ENCODE data around the gene ZHX3.
"Not testable (repeated sequence)": the region's sequence is repeated elsewhere in the genome, so short reads cannot be mapped to it uniquely, and the experiment has no call there.

ZHX3 gene

DNA sequence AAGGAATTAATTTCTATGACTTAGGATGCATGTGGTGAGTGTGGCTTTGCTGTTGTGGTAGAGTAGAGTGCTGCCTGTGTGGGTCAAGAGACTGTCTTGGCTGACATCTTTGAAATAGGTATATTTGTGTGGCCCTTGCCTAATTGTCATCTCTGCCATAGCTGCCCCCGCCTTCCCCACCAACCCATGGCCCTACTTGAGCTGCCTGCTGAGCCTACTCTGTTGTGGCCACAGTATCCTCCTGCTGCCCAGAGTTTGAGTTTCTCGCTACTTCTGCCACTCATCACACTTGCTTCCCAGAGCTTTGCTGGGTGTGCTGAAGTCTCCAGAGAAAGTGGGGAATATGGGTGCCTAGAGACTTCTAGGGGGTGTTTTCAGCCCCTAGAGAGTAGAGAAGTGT, 172.2 kb downstream of the ZHX3 start:
- no peak for DNase-seq

DNA sequence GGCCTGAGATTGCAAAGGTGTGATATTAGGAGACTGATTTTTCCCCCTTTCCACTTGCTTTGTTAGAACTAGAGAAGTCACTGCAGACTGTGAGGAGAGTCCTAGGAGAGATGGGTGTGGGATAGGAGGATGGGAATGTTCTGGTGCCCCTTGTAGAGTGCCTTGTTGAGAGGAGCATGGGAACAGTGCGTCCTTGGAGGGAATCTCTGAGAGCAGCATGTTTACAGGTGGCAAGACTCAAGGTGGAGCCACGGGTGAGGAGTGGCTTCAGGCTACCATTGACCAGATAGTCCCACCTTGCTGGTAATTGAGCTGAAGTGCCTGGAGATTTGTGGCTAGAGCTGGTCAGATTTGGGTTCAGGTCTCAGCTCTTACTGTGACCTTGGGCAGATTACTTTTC, 174.2 kb downstream of the ZHX3 start:
- no peak for DNase-seq

DNA sequence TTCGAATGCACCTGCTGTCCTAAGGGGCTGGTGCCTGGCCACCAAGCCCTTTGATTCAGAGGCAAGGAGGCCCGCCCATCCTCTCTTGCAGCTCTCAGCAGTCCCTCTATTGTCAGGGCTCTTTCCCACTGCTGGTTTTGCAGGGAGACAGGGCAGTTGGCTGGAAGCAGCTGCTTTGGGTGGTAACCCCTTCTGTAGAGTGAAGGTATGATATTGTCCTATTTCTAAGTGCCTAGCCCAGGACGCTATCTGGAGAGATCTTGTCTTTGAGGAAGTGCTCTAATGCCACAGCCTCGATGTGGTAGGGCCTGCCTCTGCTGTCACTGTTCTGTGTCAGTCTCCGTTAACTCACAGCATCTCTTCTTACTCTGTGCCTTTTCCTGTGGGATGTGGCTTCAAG, 174.6 kb downstream of the ZHX3 start:
- no peak for DNase-seq

DNA sequence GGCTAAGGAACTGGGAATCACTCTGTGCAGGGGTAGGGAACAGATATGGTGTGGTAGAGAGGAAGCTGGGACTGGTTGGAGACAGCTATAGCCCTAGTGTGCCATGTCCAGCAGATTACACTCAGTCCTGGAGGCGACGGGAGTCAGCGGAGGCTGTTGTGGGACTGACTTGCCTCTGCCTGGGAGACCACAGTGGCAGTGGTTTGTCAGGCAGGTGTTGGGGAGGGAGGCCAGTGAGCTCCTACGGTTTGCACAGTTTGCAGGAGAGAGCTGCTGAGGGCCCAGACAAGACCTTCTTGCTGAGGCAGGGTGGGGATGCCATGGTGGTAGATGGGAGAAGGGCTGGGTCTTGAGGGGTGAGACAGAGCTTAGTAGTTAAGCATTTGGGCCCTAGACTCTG, 175.3 kb downstream of the ZHX3 start:
- no peak for DNase-seq

DNA sequence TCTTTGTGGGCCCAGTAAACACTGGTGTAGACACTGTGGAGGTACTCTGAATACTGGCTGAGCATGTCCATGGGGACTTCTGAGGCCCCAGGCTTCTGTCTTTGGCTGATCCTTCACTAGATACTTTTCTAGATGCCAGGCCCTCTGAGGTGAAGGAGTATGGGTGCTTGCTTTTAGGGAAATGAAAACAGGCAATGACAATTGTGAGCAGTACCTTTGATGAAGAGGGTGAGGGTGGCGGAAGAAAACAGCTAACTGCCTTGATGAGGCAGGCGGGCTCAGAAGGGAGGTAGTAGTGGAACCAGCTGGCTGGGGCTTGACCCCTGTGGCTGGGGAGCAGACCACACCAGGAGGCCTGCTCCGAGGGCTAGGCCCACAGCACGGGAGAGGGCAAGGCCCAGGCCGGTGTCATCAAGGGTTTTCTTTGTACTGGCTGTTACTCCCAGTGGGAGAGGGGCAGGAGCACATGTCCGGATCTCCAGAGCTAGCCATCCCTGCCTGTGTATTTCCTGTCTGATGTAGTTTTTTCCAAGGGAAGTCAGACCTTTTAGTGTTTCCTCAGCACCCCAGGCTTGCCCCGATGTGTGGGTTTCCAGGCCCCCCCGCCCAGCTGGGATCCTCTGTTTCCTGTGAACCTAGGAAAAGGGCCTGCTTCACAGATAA, 176.2 kb downstream of the ZHX3 start:
- no peak for DNase-seq

- DNase-seq = no peak
Observed at GRCh38 chr20:41140226-41141133, 177.1 kb downstream of the ZHX3 start.

DNA sequence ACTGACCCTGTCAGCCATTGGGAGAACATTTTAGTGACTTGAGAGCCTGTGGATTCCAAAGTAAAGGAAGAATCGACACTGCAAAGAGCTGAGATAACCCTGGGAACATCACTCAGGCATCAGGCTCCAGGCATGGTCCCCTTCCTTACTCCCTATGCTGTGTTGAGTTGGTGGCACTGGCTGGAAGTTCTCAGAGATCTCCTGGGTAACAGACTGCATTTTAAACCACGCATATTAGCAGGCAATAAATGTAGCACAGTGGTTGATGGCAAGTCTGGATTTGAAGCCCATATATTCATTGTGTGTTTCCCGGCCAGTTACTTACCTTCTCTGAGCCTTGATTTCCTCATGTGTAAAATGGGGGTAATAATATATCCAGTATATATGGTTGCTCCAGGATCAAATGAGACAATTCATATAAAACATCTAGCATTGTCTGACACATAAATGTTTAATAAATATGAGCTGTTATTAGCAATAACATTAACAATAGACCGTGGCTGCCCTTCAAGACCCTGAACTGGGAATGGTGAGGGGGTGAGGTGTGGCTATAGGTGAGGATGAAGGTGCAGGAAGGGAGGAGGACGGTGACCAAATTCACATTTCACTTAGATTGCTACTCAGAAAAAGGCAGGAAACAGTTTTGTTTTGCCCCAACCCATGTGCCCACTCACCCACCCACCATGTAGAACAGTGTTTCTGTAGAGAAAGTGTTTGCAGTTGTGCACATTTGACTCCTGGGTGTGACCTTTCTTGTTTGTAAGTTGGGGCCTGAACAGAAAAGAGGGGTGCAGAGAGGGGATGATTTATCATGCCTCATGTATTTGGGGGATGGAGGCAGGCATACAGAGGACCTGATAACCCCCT, 178.1 kb downstream of the ZHX3 start:
- DNase-seq = no peak

DNA sequence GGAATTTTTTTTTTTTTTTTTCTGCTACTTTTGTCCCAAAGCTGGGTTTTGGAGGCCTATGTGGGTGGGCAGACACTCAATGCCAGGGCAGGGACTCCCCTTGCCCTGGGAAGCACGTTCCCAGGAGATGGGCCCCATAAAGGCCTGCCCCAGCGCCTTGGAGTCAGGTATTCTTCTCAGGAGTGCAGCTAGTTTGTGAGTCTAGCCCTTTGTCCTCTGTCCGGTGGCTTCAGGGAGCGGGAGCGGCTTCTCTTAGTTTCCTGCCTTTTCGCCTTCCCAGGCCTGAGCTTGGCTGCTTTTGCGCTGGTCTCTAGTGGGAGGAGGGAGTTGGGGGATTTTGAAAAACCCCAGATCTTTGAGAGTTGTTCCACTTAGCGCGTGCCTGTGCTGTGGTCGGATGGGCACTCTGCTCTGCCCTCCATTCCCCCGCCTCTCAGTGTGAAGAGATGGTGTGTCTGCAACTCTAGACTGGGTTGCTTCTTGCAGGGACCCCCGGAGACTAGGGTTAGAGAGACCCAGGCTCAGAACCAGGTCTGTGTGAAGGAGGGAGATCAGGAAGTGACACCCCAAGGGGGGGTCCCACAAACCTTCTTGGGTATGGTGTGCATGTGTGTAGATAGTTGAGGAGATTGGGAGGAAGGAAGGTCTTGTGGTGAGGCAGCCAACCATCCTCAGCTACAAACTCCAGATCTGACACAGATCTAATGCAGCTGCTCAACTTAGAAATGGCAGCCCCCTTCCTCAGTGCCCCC, 178.9 kb downstream of the ZHX3 start:
- DNase-seq = no peak

- peak; percentile 56 for DNase-seq
Observed at GRCh38 chr20:41137614-41138474, 179.7 kb downstream of the ZHX3 start.

- DNase-seq = peak; percentile 76
Observed at GRCh38 chr20:41136680-41137613, 180.6 kb downstream of the ZHX3 start, which contains the start of gene PLCG1. PLCG1 (plus strand) TSS chr20:41137543; CDS start chr20:41137642, 99 bp downstream.

- no peak for DNase-seq
Observed at GRCh38 chr20:41135888-41136679, 181.4 kb downstream of the ZHX3 start.

DNA sequence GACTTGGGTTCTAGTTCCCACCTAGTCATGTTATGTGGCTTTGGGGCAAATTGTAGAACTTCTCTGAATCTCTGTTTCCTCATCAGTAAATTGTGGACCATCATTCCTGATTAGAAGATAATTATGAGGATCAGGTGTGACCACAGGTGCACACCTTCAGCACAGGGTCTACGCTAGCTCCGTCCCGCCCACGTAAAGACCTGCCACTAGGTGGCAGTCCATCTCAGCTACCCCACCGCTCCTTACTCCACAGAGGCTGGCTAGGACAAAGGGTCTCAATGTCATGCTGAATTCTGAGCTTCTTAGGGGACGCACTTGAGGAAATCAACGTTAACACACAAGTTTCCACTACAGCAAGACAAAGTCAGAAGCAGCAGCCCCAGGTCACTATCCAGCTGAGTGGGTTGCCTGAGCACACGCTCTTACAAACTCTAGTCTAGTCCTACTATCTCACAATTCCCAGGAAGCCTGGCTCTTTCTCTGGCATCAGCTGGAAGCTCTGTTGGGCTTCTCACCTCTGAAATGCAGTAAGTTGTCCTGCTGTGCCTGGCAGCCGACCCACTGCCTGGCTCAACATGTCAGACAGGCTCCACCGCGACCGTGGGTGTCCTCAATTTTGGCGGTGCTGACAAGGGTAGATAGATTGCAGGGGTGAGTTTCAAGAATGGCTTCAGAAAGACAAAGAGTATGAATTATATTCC, 182.2 kb downstream of the ZHX3 start:
- DNase-seq = no peak

DNA sequence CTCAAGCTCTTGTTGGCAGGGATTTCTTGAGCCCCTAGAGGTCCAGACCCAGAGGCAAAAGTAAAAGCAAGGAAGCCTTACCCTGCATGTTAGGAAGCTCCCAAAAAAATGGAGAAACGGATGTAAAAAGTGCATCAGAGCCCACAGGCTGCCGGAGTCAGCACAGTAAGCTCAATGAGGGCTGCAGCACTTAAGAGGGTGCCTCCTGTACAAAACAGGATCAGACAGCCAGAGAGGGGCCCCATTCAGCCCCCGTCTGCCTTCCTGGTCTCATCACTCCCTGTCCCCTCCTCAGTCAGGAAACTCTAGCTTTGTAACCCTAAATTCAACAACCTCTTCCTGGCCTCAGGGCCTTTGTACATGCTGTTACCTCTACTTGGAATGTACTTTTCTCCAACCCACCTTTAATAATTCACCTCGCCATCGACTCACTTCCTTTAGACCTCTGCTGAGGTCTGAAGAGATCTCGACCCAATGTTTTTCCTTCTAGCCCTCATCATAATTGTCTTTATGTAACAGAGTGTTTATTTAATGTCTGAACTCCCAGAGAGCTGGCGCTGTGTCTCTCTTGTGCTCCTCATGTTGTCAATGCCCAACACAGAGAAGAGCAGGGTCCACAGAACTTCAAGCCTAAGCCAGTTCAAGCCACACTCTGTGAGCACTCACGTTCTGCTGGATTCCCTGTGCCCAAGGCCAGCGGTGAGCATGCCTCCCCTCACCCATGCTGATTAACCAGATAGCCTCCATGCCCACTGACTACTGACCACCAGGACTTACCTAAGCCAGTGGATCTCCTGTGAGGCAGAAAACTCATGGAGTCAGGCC, 183.0 kb downstream of the ZHX3 start:
- no peak for DNase-seq

- no peak for DNase-seq
Observed at GRCh38 chr20:41133709-41134361, 183.7 kb downstream of the ZHX3 start.

DNA sequence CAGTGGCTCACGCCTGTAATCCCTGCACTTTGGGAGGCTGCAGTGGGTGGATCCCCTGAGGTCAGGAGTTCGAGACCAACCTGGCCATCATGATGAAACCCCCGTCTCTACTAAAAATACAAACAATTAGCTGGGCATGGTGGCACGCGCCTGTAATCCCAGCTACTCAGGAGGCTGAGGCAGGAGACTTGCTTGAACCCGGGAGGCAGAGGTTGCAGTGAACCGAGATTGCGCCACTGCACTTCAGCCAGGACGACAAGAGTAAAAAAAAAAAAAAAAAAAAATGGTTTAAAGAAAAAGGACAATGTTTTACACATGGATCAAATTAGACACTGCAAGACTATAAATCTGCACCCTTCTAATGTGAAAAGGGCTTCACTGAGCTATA, 185.1 kb downstream of the ZHX3 start:
- not testable (repeated sequence) for DNase-seq

GRCh38 chr20:41131594-41132387, 185.7 kb downstream of the ZHX3 start:
- DNase-seq = no peak

Data from activated gamma-delta T cell (primary cell).